DND-41 (cell line): ENCODE data around the gene ZBTB49.

Experiments used
- ATAC-seq: fragments of 200-7000 bp; cut with Tn5 transposase; 3 replicates; pipeline ENCODE4 v1.9.1; 2021; ENCODE audit warnings: low read depth; ENCODE audit not compliant: insufficient read depth
- DNase-seq: peaks from one replicate; pipeline ENCODE4 v3.0.0-alpha.2; 2020
- H2AFZ ChIP-seq: 2 replicates; pipeline ENCODE4 v1.6.0; 2012; ENCODE audit warnings: low read depth, low read length
- H3K27ac ChIP-seq: 2 replicates; pipeline ENCODE4 v1.5.1; 2012; ENCODE audit warnings: low read length, inconsistent platforms
- H3K27me3 ChIP-seq: fragments of 200-600 bp; sonication (generic); 2 replicates; pipeline ENCODE4 v1.6.0; 2012; ENCODE audit warnings: low read length, mild to moderate bottlenecking, inconsistent platforms; ENCODE audit not compliant: insufficient read depth, poor library complexity
- H3K36me3 ChIP-seq: 2 replicates; pipeline ENCODE4 v1.5.1; 2012; ENCODE audit warnings: low read length, inconsistent platforms; ENCODE audit not compliant: insufficient read depth
- H3K4me1 ChIP-seq: 2 replicates; pipeline ENCODE4 v1.5.1; 2012; ENCODE audit warnings: mild to moderate bottlenecking, low read length; ENCODE audit not compliant: insufficient read depth
- H3K4me2 ChIP-seq: 2 replicates; pipeline ENCODE4 v1.6.0; 2012; ENCODE audit warnings: mild to moderate bottlenecking, moderate library complexity, low read length, inconsistent platforms; ENCODE audit not compliant: insufficient read depth
- H3K4me3 ChIP-seq, 2 experiments: fragments of 200-600 bp in 1 of 2; shearing (Covaris generic) in 1 of 2; 2 replicates each; pipeline ENCODE4 v1.5.1; 2012 to 2016; ENCODE audit warnings: inconsistent platforms in 2 of 2, low read length in 2 of 2, mild to moderate bottlenecking in 2 of 2, low read depth in 1 of 2, moderate library complexity in 1 of 2
- H3K79me2 ChIP-seq: 2 replicates; pipeline ENCODE4 v1.6.0; 2012; ENCODE audit warnings: low read length, inconsistent platforms; ENCODE audit not compliant: insufficient read depth
- H3K9ac ChIP-seq: 2 replicates; pipeline ENCODE4 v1.6.0; 2012; ENCODE audit warnings: low read depth, mild to moderate bottlenecking, inconsistent platforms, low read length, moderate library complexity
- H3K9me3 ChIP-seq: 2 replicates; pipeline ENCODE4 v1.5.1; 2012; ENCODE audit warnings: low read length, moderate library complexity, mild to moderate bottlenecking, inconsistent platforms; ENCODE audit not compliant: insufficient read depth, severe bottlenecking
- H4K20me1 ChIP-seq: 2 replicates; pipeline ENCODE4 v1.6.0; 2012; ENCODE audit warnings: low read length; ENCODE audit not compliant: insufficient read depth
- EZH2 ChIP-seq: IDR thresholded peaks from 3 replicates; pipeline ENCODE4 v1.6.1; 2012; ENCODE audit warnings: borderline replicate concordance, low read depth, mild to moderate bottlenecking, moderate library complexity, low read length, inconsistent platforms; ENCODE audit not compliant: severe bottlenecking
- TF ChIP-seq, protein P1 (sequence below): IDR thresholded peaks from 2 replicates; pipeline ENCODE4 v1.5.1; 2012; ENCODE audit warnings: borderline replicate concordance, low read length, moderate library complexity, mild to moderate bottlenecking; ENCODE audit not compliant: poor library complexity, severe bottlenecking; ENCODE audit errors: extremely low read depth

The ZBTB49 gene

DNA sequence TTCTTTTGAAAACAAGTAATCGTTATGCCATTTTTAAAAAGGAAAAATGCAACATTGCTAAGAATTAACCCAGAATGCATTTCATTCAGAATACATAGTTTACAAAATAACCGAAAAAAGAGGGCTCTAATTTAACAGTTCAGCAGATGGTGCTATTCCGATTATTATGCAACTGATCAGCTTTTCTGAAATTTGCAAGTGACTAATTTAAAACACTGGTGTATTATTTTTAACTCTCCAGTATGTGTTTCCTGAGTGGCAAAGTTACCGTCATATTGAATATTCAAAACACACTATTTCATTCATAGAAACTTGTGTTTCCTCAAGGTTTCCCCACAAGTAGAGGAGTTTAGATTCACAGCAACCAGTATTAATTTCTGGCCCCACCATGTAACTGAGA, 21.1 kb downstream of the ZBTB49 start:
- DNase-seq (no peak), ATAC-seq (no peak)
- no peak overlapping the region for H3K4me2 ChIP-seq
- no peaks in the 10 kb centered on the region for H3K4me1 ChIP-seq
- H3K27ac ChIP-seq, result no peak overlapping the region
- no peak overlapping the region for H2AFZ ChIP-seq
- H3K9ac ChIP-seq, result no peak overlapping the region
- H3K4me3 ChIP-seq, result no peak overlapping the region
- H3K9me3 ChIP-seq, result no peaks in the 10 kb centered on the region
- H3K79me2 ChIP-seq, result no peaks in the 10 kb centered on the region; the same call in 1 of the 2 replicates
- TF ChIP-seq, protein P1, sequence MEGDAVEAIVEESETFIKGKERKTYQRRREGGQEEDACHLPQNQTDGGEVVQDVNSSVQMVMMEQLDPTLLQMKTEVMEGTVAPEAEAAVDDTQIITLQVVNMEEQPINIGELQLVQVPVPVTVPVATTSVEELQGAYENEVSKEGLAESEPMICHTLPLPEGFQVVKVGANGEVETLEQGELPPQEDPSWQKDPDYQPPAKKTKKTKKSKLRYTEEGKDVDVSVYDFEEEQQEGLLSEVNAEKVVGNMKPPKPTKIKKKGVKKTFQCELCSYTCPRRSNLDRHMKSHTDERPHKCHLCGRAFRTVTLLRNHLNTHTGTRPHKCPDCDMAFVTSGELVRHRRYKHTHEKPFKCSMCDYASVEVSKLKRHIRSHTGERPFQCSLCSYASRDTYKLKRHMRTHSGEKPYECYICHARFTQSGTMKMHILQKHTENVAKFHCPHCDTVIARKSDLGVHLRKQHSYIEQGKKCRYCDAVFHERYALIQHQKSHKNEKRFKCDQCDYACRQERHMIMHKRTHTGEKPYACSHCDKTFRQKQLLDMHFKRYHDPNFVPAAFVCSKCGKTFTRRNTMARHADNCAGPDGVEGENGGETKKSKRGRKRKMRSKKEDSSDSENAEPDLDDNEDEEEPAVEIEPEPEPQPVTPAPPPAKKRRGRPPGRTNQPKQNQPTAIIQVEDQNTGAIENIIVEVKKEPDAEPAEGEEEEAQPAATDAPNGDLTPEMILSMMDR, result no peak
- TF ChIP-seq EZH2, result no peak
- H3K36me3 ChIP-seq, result peaks cover 56% of the 10 kb centered on the region
- H4K20me1 ChIP-seq, result no peaks in the 10 kb centered on the region
- no peaks in the 10 kb centered on the region for H3K27me3 ChIP-seq

DNA sequence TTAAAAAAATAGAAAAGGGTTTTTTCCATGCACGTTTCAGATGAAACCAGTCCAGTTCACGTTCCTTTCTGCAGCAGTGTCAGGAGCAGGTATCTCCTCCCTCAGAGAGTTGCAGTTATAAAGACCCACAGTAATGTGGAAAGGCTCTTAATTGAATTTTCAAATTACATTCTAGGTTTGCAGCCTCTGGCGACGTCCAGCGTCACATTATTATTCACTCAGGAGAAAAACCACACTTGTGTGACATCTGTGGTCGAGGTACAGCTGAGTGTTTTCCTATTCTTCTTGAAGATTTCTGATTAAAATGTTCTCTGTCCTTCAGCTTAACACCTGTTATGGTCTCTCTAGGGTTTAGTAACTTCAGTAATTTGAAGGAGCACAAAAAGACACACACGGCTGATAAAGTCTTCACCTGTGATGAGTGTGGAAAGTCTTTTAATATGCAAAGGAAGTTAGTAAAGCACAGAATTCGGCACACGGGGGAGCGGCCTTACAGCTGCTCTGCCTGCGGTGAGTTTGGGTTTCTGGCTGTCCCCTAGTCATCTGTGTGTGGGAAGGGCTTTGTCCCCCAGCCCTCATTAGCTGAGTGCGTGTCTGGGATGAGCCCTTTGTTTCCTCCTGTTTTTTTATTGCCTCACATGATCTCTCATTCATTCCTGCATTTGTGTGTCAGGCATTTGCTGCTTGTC, 25.6 kb downstream of the ZBTB49 start:
- TF ChIP-seq EZH2, result no peak
- TF ChIP-seq, protein P1, result no peak
- no peaks in the 10 kb centered on the region for H3K4me1 ChIP-seq
- H3K4me2 ChIP-seq, result no peak overlapping the region

DNA sequence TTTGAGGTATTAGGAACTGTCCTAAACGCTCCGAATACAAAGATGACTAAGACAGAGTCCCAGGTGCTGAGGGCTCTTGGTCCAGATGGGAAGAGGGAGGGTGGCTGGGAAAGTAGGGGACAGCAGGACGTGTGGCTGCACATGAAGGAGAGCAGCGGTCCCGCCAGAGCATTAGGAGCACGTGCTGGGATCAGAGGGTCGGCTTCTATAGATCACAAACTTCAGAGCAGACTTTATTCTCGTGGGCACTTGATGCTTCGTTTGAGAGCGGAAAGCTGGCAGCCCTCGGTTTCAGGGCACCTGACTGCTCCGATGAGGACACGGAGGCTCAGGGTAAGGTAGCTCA, 26.1 kb downstream of the ZBTB49 start:
- TF ChIP-seq, protein P1, result no peak
- no peak for TF ChIP-seq EZH2
- Histone ChIP-seq H4K20me1 (no peaks in the 10 kb centered on the region), H3K36me3 (peaks cover 64% of the 10 kb centered on the region), H3K27ac (no peak overlapping the region), H2AFZ (no peak overlapping the region), H3K4me2 (no peak overlapping the region), H3K79me2 (no peaks in the 10 kb centered on the region), H3K9me3 (no peaks in the 10 kb centered on the region), H3K9ac (no peak overlapping the region), H3K27me3 (no peaks in the 10 kb centered on the region), H3K4me1 (no peaks in the 10 kb centered on the region), H3K4me3 (no peak overlapping the region)
- DNase-seq, result no peak
- ATAC-seq, result no peak

More for the DNA sequence above, 25.6 kb downstream of the ZBTB49 start:
- Histone ChIP-seq H2AFZ (no peak overlapping the region), H3K27ac (no peak overlapping the region), H3K9me3 (no peaks in the 10 kb centered on the region), H3K36me3 (peaks cover 59% of the 10 kb centered on the region), H3K27me3 (no peaks in the 10 kb centered on the region), H4K20me1 (no peaks in the 10 kb centered on the region), H3K79me2 (no peaks in the 10 kb centered on the region), H3K9ac (no peak overlapping the region), H3K4me3 (no peak overlapping the region)
- DNase-seq, result no peak
- ATAC-seq, result no peak
